ENCODE measurements around the gene TSC1. TPM values are rescaled to one million over a fixed set of nuclear protein-coding genes. Genes with fewer than 3 reads are reported as not detected.

The TSC1 gene
- total and polyA plus RNA-seq, 7 experiments from 2014 or later = 9.9 to 98.3 (median 52.0) TPM

DNA sequence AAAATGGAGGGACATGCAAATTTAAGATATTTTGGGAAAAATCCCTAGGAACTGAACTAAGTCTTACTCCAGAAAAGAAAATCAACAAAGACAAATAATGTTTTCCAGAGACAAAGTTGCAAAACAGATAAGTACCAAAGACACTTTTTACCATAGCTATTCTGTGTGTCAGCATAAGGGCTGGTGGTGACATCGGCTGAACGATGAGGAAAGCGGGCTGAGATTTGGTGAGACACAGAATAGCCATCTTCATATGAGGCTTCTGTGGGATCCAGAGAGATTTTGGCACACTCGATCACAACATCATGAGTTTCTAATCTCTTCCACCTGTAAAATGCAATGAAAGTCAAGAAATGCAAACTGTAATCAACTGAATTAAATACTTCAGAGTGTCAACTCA is 32.3 kb downstream of the TSC1 start:
- POLR2A ChIA-PET = no interaction called here
- Mint-ChIP-seq H3K27ac (peak overlapping the region in 1 of 9 donors; percentile 22), H3K27me3 (no peaks in the 10 kb centered on the region), H3K9me3 (no peaks in the 10 kb centered on the region), H3K4me3 (no peak overlapping the region), H3K4me1 (peaks cover 0 to 15% (median 14%) of the 10 kb centered on the region in 7 donors), H3K36me3 (peaks cover 20 to 41% (median 30%) of the 10 kb centered on the region in 5 donors)
- no peak for ATAC-seq
- H3K36me3 ChIP-seq (ENCODE audit: control insufficient read depth in 2 of 3, insufficient read depth in 3 of 3, low read length in 3 of 3) = peaks cover 0 to 41% (median 12%) of the 10 kb centered on the region in 3 experiments
- CTCF ChIA-PET = no interaction called here
- intact Hi-C loops (cut with micrococcal nuclease) = no loop called here
- no peak overlapping the region for H3K4me3 ChIP-seq (ENCODE audit: low read length)
- no peaks in the 10 kb centered on the region for H3K9me3 ChIP-seq (ENCODE audit: control insufficient read depth in 2 of 3, low read length in 3 of 3)
- no peak overlapping the region for H3K27ac ChIP-seq (ENCODE audit: low read depth, low read length)
- no peaks in the 10 kb centered on the region for H3K27me3 ChIP-seq (ENCODE audit: control insufficient read depth in 2 of 2, insufficient read depth in 2 of 2, low read length in 2 of 2)
- peaks cover 9 to 13% of the 10 kb centered on the region in 2 donors for H3K4me1 ChIP-seq (ENCODE audit: control insufficient read depth in 2 of 2, insufficient read depth in 2 of 2, low read length in 2 of 2)
- DNase-seq = no peak

DNA sequence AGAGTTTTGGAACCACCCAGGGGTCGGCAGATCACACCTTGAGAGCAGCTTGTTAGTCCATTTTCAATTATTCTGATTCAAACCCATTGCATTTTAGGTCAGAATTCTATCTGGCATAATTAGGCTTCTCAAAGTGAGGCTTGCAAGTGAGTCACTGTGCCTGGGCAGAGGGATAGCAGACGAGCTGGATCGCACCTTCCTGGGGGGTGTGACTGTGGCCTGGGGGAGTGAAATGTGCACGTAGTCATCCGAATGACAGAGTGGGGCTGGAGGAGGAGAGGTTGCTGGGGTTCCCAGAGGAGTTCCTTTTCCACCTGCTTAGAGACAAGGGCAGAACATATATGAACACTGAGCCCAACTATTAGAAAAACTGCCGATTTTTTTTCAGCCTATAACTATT is 34.0 kb downstream of the TSC1 start:
- CTCF ChIA-PET = interaction anchor here (1.4 kb wide), 2 partner anchors 8 to 10 kb away, joined by 3 to 4 read pairs; no protein-coding TSS in a partner anchor
- H3K4me1 ChIP-seq (ENCODE audit: control insufficient read depth in 2 of 2, insufficient read depth in 2 of 2, low read length in 2 of 2) = peaks cover 9 to 13% of the 10 kb centered on the region in 2 donors
- peaks cover 0 to 34% (median 10%) of the 10 kb centered on the region in 3 experiments for H3K36me3 ChIP-seq (ENCODE audit: control insufficient read depth in 2 of 3, insufficient read depth in 3 of 3, low read length in 3 of 3)
- no peak for DNase-seq
- POLR2A ChIA-PET = no interaction called here
- no peaks in the 10 kb centered on the region for H3K9me3 ChIP-seq (ENCODE audit: control insufficient read depth in 2 of 3, low read length in 3 of 3)
- no peaks in the 10 kb centered on the region for H3K27me3 Mint-ChIP-seq
- H3K4me1 Mint-ChIP-seq = peaks cover 0 to 15% (median 14%) of the 10 kb centered on the region in 7 donors
- no peak overlapping the region for H3K4me3 Mint-ChIP-seq
- no peak overlapping the region for H3K4me3 ChIP-seq (ENCODE audit: low read length)
- H3K36me3 Mint-ChIP-seq = peaks cover 13 to 34% (median 19%) of the 10 kb centered on the region in 5 donors
- no peak overlapping the region for H3K27ac ChIP-seq (ENCODE audit: low read depth, low read length)
- H3K9me3 Mint-ChIP-seq = no peaks in the 10 kb centered on the region
- no peak for ATAC-seq
- no peaks in the 10 kb centered on the region for H3K27me3 ChIP-seq (ENCODE audit: control insufficient read depth in 2 of 2, insufficient read depth in 2 of 2, low read length in 2 of 2)
- H3K27ac Mint-ChIP-seq = no peak overlapping the region
- intact Hi-C loops (cut with micrococcal nuclease) = no loop called here

- H3K36me3 ChIP-seq (ENCODE audit: control insufficient read depth in 2 of 3, insufficient read depth in 3 of 3, low read length in 3 of 3) = peaks cover 0 to 42% (median 8%) of the 10 kb centered on the region in 3 experiments
- intact Hi-C loops (cut with micrococcal nuclease) = no loop called here
Measured at GRCh38 chr9:132909311-132909710, 35.1 kb downstream of the TSC1 start.

GRCh38 chr9:132908635-132909034 is 35.8 kb downstream of the TSC1 start:
- peak; percentile 69 for ATAC-seq

More at GRCh38 chr9:132909311-132909710, 35.1 kb downstream of the TSC1 start:
- Mint-ChIP-seq H3K4me3 (peak overlapping the region in 2 of 10 donors; percentile 28 to 30), H3K27ac (peak overlapping the region in 3 of 9 donors; percentile 48 to 77 (median 51)), H3K4me1 (peaks cover 0 to 15% (median 14%) of the 10 kb centered on the region in 7 donors), H3K9me3 (no peaks in the 10 kb centered on the region), H3K27me3 (no peaks in the 10 kb centered on the region), H3K36me3 (peaks cover 13 to 36% (median 18%) of the 10 kb centered on the region in 5 donors)
- Histone ChIP-seq H3K4me3 (ENCODE audit: low read length) (no peak overlapping the region), H3K9me3 (ENCODE audit: control insufficient read depth in 2 of 3, low read length in 3 of 3) (no peaks in the 10 kb centered on the region), H3K27me3 (ENCODE audit: control insufficient read depth in 2 of 2, insufficient read depth in 2 of 2, low read length in 2 of 2) (no peaks in the 10 kb centered on the region), H3K4me1 (ENCODE audit: control insufficient read depth in 2 of 2, insufficient read depth in 2 of 2, low read length in 2 of 2) (peaks cover 9 to 13% of the 10 kb centered on the region in 2 donors), H3K27ac (ENCODE audit: low read depth, low read length) (no peak overlapping the region)
- ATAC-seq (no peak), DNase-seq (no peak)
- POLR2A ChIA-PET = no interaction called here
- CTCF ChIA-PET = interaction anchor here (1.4 kb wide), 1 partner anchor 9 kb away, joined by 3 read pairs; no protein-coding TSS in a partner anchor

GRCh38 chr9:132905726-132906125 is 38.7 kb downstream of the TSC1 start:
- Histone ChIP-seq H3K27me3 (ENCODE audit: control insufficient read depth in 2 of 2, insufficient read depth in 2 of 2, low read length in 2 of 2) (no peaks in the 10 kb centered on the region), H3K9me3 (ENCODE audit: control insufficient read depth in 2 of 3, low read length in 3 of 3) (no peaks in the 10 kb centered on the region), H3K27ac (ENCODE audit: low read depth, low read length) (no peak overlapping the region), H3K4me3 (ENCODE audit: low read length) (no peak overlapping the region), H3K36me3 (ENCODE audit: control insufficient read depth in 2 of 3, insufficient read depth in 3 of 3, low read length in 3 of 3) (peaks cover 2 to 54% (median 12%) of the 10 kb centered on the region in 3 experiments), H3K4me1 (ENCODE audit: control insufficient read depth in 2 of 2, insufficient read depth in 2 of 2, low read length in 2 of 2) (peaks cover 9 to 13% of the 10 kb centered on the region in 2 donors)
- DNase-seq = no peak
- Mint-ChIP-seq H3K4me1 (peaks cover 0 to 25% (median 18%) of the 10 kb centered on the region in 7 donors), H3K27me3 (no peaks in the 10 kb centered on the region), H3K27ac (no peak overlapping the region), H3K9me3 (no peaks in the 10 kb centered on the region), H3K4me3 (no peak overlapping the region), H3K36me3 (peaks cover 0 to 40% (median 14%) of the 10 kb centered on the region in 5 donors)
- ChIA-PET CTCF (interaction anchor here (0.6 kb wide), 1 partner anchor 1727 kb away, joined by 4 read pairs; no protein-coding TSS in a partner anchor), POLR2A (no interaction called here)
- no peak for ATAC-seq
- intact Hi-C loops (cut with micrococcal nuclease) = no loop called here

More at GRCh38 chr9:132908635-132909034, 35.8 kb downstream of the TSC1 start:
- H3K36me3 Mint-ChIP-seq = peaks cover 13 to 40% (median 22%) of the 10 kb centered on the region in 5 donors
- no peaks in the 10 kb centered on the region for H3K27me3 ChIP-seq (ENCODE audit: control insufficient read depth in 2 of 2, insufficient read depth in 2 of 2, low read length in 2 of 2)
- H3K27ac ChIP-seq (ENCODE audit: low read depth, low read length) = no peak overlapping the region
- H3K4me1 ChIP-seq (ENCODE audit: control insufficient read depth in 2 of 2, insufficient read depth in 2 of 2, low read length in 2 of 2) = peaks cover 9 to 13% of the 10 kb centered on the region in 2 donors
- H3K9me3 Mint-ChIP-seq = no peaks in the 10 kb centered on the region
- H3K4me1 Mint-ChIP-seq = peaks cover 0 to 15% (median 14%) of the 10 kb centered on the region in 7 donors
- ChIA-PET CTCF (interaction anchor here (0.6 kb wide), 1 partner anchor 87 kb away, joined by 4 read pairs; no protein-coding TSS in a partner anchor), POLR2A (no interaction called here)
- peak overlapping the region in 4 of 10 donors; percentile 9 to 32 (median 29) for H3K4me3 Mint-ChIP-seq
- H3K36me3 ChIP-seq (ENCODE audit: control insufficient read depth in 2 of 3, insufficient read depth in 3 of 3, low read length in 3 of 3) = peaks cover 0 to 49% (median 8%) of the 10 kb centered on the region in 3 experiments
- peak in 4 of 9 donors; percentile 10 to 38 (median 14) for DNase-seq
- H3K27ac Mint-ChIP-seq = peak overlapping the region in 8 of 9 donors; percentile 51 to 85 (median 62)
- H3K9me3 ChIP-seq (ENCODE audit: control insufficient read depth in 2 of 3, low read length in 3 of 3) = no peaks in the 10 kb centered on the region
- H3K4me3 ChIP-seq (ENCODE audit: low read length) = no peak overlapping the region
- intact Hi-C loops (cut with micrococcal nuclease) = no loop called here
- H3K27me3 Mint-ChIP-seq = no peaks in the 10 kb centered on the region

GRCh38 chr9:132903574-132904492 is 40.6 kb downstream of the TSC1 start:
- H3K4me1 Mint-ChIP-seq = peaks cover 0 to 18% (median 12%) of the 10 kb centered on the region in 7 donors
- peaks cover 0 to 46% (median 13%) of the 10 kb centered on the region in 5 donors for H3K36me3 Mint-ChIP-seq
- Histone ChIP-seq H3K4me1 (ENCODE audit: control insufficient read depth in 2 of 2, insufficient read depth in 2 of 2, low read length in 2 of 2) (peaks cover 5 to 11% of the 10 kb centered on the region in 2 donors), H3K9me3 (ENCODE audit: control insufficient read depth in 2 of 3, low read length in 3 of 3) (no peaks in the 10 kb centered on the region), H3K4me3 (ENCODE audit: low read length) (no peak overlapping the region), H3K27ac (ENCODE audit: low read depth, low read length) (no peak overlapping the region), H3K27me3 (ENCODE audit: control insufficient read depth in 2 of 2, insufficient read depth in 2 of 2, low read length in 2 of 2) (no peaks in the 10 kb centered on the region), H3K36me3 (ENCODE audit: control insufficient read depth in 2 of 3, insufficient read depth in 3 of 3, low read length in 3 of 3) (peaks cover 8 to 59% (median 22%) of the 10 kb centered on the region in 3 experiments)
- ATAC-seq (no peak), DNase-seq (no peak)
- H3K4me3 Mint-ChIP-seq = no peak overlapping the region
- ChIA-PET CTCF (no interaction called here), POLR2A (interaction anchor here (1.3 kb wide), 1 partner anchor 41 kb away, joined by 4 read pairs; the partner anchor contains the start of gene TSC1)
- H3K27ac Mint-ChIP-seq = peak overlapping the region in 4 of 9 donors; percentile 23 to 78 (median 44)
- intact Hi-C loops (cut with micrococcal nuclease) = loop anchor here (2.0 to 5.0 kb wide), 3 partner anchors 25 to 397 kb away; partner anchors contain the start of genes AK8 (in 1 of the 2) and SPACA9 (in 1 of the 2)
- no peaks in the 10 kb centered on the region for H3K27me3 Mint-ChIP-seq
- H3K9me3 Mint-ChIP-seq = no peaks in the 10 kb centered on the region

Data from naive thymus-derived CD4-positive, alpha-beta T cell (primary cell).